SK-N-SH (cell line): Measurements from ENCODE around the gene LRRC30. TPM values are rescaled to one million over a fixed set of nuclear protein-coding genes. Genes with fewer than 3 reads are reported as not detected.

Source experiments
- CTCF ChIA-PET: fragments of 300-600, 350-600 bp; formaldehyde crosslinking; extraction: SDS; loops from one replicate; lab custom pipeline; 2021; lab: Yijun Ruan, JAX
- POLR2A ChIA-PET: fragments of 350-600 bp; sonication (Branson Sonifier 250); formaldehyde crosslinking; extraction: SDS; loops from one replicate; lab custom pipeline; 2020; ENCODE audit warnings: antibody characterized with exemption, inconsistent platforms; lab: Yijun Ruan, JAX
- DNase-seq: peaks from one replicate; pipeline ENCODE4 v3.0.0; 2012
- H2AFZ ChIP-seq: fragments of 200-600 bp; sonication (generic); 2 replicates; pipeline ENCODE4 v1.8.1; 2016; ENCODE audit warnings: antibody characterized with exemption, mild to moderate bottlenecking, low read depth
- H3F3A ChIP-seq: fragments of 200-600 bp; sonication (generic); replicated peaks from 2 replicates; pipeline ENCODE3; 2016; ENCODE audit warnings: antibody characterized with exemption, mild to moderate bottlenecking; ENCODE audit not compliant: insufficient read depth
- H3K27ac ChIP-seq, 2 experiments: fragments of 200-500 bp in 1 of 2; fragments of 200-600 bp in 1 of 2; sonication (Bioruptor generic) in 1 of 2; sonication (generic), shearing (Covaris generic) in 1 of 2; 2 replicates each; pipeline versions ENCODE4 v1.5.1 to v1.6.1; 2014 to 2016; ENCODE audit warnings: low read depth in 2 of 2, inconsistent platforms in 1 of 2, low read length in 1 of 2, mild to moderate bottlenecking in 1 of 2, mixed read lengths in 1 of 2
- H3K27me3 ChIP-seq: fragments of 200-600 bp; sonication (generic), shearing (Covaris generic); 2 replicates; pipeline ENCODE4 v1.6.1; 2016; ENCODE audit warnings: mixed run types; ENCODE audit not compliant: insufficient read depth
- H3K36me3 ChIP-seq, 2 experiments: fragments of 200-500 bp in 1 of 2; fragments of 200-600 bp in 1 of 2; sonication (Bioruptor generic) in 1 of 2; sonication (generic) in 1 of 2; replicated peaks in 1 of 2; 2 replicates each; pipeline versions ENCODE3 to v1.5.1; 2014 to 2016; ENCODE audit warnings: low read length in 1 of 2, mild to moderate bottlenecking in 1 of 2; ENCODE audit not compliant: insufficient read depth in 2 of 2, control insufficient read depth in 1 of 2
- H3K4me1 ChIP-seq, 2 experiments: fragments of 200-500 bp in 1 of 2; fragments of 200-600 bp in 1 of 2; sonication (Bioruptor generic) in 1 of 2; sonication (generic), shearing (Covaris generic) in 1 of 2; 2 replicates each; pipeline versions ENCODE4 v1.5.1 to v1.6.1; 2014 to 2016; ENCODE audit warnings: low read depth in 1 of 2, low read length in 1 of 2, mixed run types in 1 of 2; ENCODE audit not compliant: insufficient read depth in 2 of 2, control insufficient read depth in 1 of 2
- H3K4me2 ChIP-seq: fragments of 200-600 bp; sonication (generic), shearing (Covaris generic); 2 replicates; pipeline ENCODE4 v1.6.1; 2017; ENCODE audit warnings: mixed run types
- H3K4me3 ChIP-seq, 2 experiments: fragments of 200-500 bp in 1 of 2; fragments of 200-600 bp in 1 of 2; sonication (Bioruptor generic) in 1 of 2; sonication (generic), shearing (Covaris generic) in 1 of 2; 2 replicates each; pipeline versions ENCODE4 v1.5.1 to v1.8.1; 2014 to 2016; ENCODE audit warnings: low read depth in 2 of 2, inconsistent platforms in 1 of 2, low read length in 1 of 2, mild to moderate bottlenecking in 1 of 2, mixed read lengths in 1 of 2, moderate library complexity in 1 of 2
- H3K79me2 ChIP-seq: fragments of 200-600 bp; sonication (generic); 2 replicates; pipeline ENCODE4 v1.8.1; 2017; ENCODE audit warnings: mild to moderate bottlenecking; ENCODE audit not compliant: insufficient read depth
- H3K9ac ChIP-seq: fragments of 200-600 bp; sonication (generic); 2 replicates; pipeline ENCODE4 v1.6.1; 2017; ENCODE audit warnings: mixed run types
- H3K9me2 ChIP-seq: fragments of 200-600 bp; sonication (generic); 2 replicates; pipeline ENCODE4 v1.6.1; 2017; ENCODE audit warnings: mixed run types
- H3K9me3 ChIP-seq: fragments of 200-600 bp; sonication (generic); 2 replicates; pipeline ENCODE4 v1.6.1; 2017; ENCODE audit warnings: mixed run types, mild to moderate bottlenecking, moderate library complexity
- H4K20me1 ChIP-seq: fragments of 200-600 bp; sonication (generic); 2 replicates; pipeline ENCODE4 v1.6.1; 2017; ENCODE audit warnings: mild to moderate bottlenecking, mixed run types; ENCODE audit not compliant: insufficient read depth
- ELF1 ChIP-seq: IDR thresholded peaks from 2 replicates; pipeline ENCODE4 v1.4.0; 2012
- EP300 ChIP-seq, 2 experiments: IDR thresholded peaks; 2 replicates each; pipeline versions ENCODE4 v1.4.0 to v1.6.1; 2012; ENCODE audit warnings: borderline replicate concordance in 1 of 2, low read depth in 1 of 2, low read length in 1 of 2
- EZH2phosphoT487 ChIP-seq: fragments of 200-600 bp; sonication (generic); IDR thresholded peaks from 2 replicates; pipeline ENCODE4 v1.6.1; 2017; ENCODE audit warnings: low read depth, mixed run types, mild to moderate bottlenecking, antibody characterized with exemption, moderate library complexity, borderline replicate concordance
- FOSL2 ChIP-seq: IDR thresholded peaks from 2 replicates; pipeline ENCODE4 v1.4.0; 2012; ENCODE audit warnings: low read depth, mild to moderate bottlenecking, moderate library complexity, borderline replicate concordance
- FOXJ3 ChIP-seq: sonication (generic); formaldehyde crosslinking; IDR thresholded peaks from 2 replicates; pipeline ENCODE4 v1.5.1; 2020; ENCODE audit warnings: mild to moderate bottlenecking, missing genetic modification reagents
- GATA2 ChIP-seq: sonication (generic); formaldehyde crosslinking; IDR thresholded peaks from 2 replicates; pipeline ENCODE4 v1.5.0; 2020; ENCODE audit warnings: mild to moderate bottlenecking, missing genetic modification reagents
- MEF2A ChIP-seq: IDR thresholded peaks from 2 replicates; pipeline ENCODE4 v1.4.0; 2012; ENCODE audit warnings: low read depth, borderline replicate concordance
- NFIC ChIP-seq: IDR thresholded peaks from 2 replicates; pipeline ENCODE4 v1.4.0; 2012; ENCODE audit warnings: borderline replicate concordance
- NRF1 ChIP-seq: IDR thresholded peaks from 2 replicates; pipeline ENCODE4 v1.6.1; 2012; ENCODE audit warnings: low read depth, mild to moderate bottlenecking, low read length
- RXRA ChIP-seq: IDR thresholded peaks from 2 replicates; pipeline ENCODE4 v1.4.0; 2012; ENCODE audit warnings: low read depth, mild to moderate bottlenecking, borderline replicate concordance
- SIN3A ChIP-seq: IDR thresholded peaks from 2 replicates; pipeline ENCODE4 v1.6.1; 2012; ENCODE audit warnings: low read depth, mild to moderate bottlenecking, low read length, moderate library complexity, borderline replicate concordance
- SMC3 ChIP-seq: IDR thresholded peaks from 2 replicates; pipeline ENCODE4 v1.6.1; 2012; ENCODE audit warnings: low read depth, low read length, improper control_type of control experiment
- TAF1 ChIP-seq: IDR thresholded peaks from 2 replicates; pipeline ENCODE4 v1.6.1; 2012; ENCODE audit warnings: low read depth, mild to moderate bottlenecking, low read length, moderate library complexity, borderline replicate concordance
- TCF12 ChIP-seq: IDR thresholded peaks from 2 replicates; pipeline ENCODE4 v1.4.0; 2012
- TEAD4 ChIP-seq: IDR thresholded peaks from 2 replicates; pipeline ENCODE4 v1.4.0; 2012; ENCODE audit warnings: mild to moderate bottlenecking, borderline replicate concordance; ENCODE audit not compliant: insufficient read depth
- WGBS: methylation state at CpG from one replicate; pipeline ENCODE4 v1.1.6; 2017; ENCODE audit warnings: low lambda C conversion rate; 5-methylcytosine and 5-hydroxymethylcytosine counted together
- polyA plus RNA-seq, 3 experiments: library from polyadenylated mRNA; depleted of rRNA; stranded (reverse); fragments of >200 nt; gene quantifications; 2 replicates each; pipeline ENCODE4 v1.2.3, GENCODE V29; 2012
- TF ChIP-seq, protein P1 (sequence below): IDR thresholded peaks from 2 replicates; pipeline ENCODE4 v1.6.1; 2012; ENCODE audit warnings: mild to moderate bottlenecking, low read depth, low read length, moderate library complexity
- TF ChIP-seq, protein P2 (sequence below): IDR thresholded peaks from 2 replicates; pipeline ENCODE4; 2012
- TF ChIP-seq, protein P3 (sequence below): IDR thresholded peaks from 2 replicates; pipeline ENCODE4 v1.4.0; 2012; ENCODE audit warnings: low read depth, borderline replicate concordance
- TF ChIP-seq, protein P4 (sequence below): IDR thresholded peaks from 2 replicates; pipeline ENCODE4 v1.4.0; 2012; ENCODE audit warnings: low read depth

Gene LRRC30
- polyA plus RNA-seq, 1 of the 3 experiments (the other 2 are of a cell fraction): not detected

DNA sequence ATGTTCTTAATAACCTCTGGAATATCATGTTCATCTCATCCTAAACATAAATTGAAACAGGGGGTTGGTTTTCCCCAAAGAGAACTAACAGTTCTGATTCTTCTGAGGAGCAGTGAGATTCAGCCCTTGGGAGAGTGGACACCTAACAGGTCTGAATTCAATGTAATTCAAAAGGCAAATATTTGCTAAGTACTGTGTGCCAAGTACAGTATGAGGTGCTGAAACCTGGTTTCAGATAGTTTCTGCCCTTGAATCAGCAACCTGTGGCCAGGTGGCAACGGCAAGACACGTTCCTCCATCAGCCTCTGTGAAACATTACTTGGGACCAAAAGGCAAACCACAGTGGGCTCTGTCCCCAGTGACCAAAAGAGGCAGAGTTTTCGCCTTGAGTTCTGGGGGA is 1.3 kb downstream of the LRRC30 start:
- ChIA-PET CTCF (interaction anchor here (0.7 to 1.1 kb wide), 2 partner anchors 27 to 57 kb away, joined by 3 to 4 read pairs; no protein-coding TSS in a partner anchor), POLR2A (no interaction called here)
- Histone ChIP-seq H3K4me3 (no peak overlapping the region), H3K36me3 (no peaks in the 10 kb centered on the region), H4K20me1 (no peaks in the 10 kb centered on the region), H3K9ac (no peak overlapping the region), H3K79me2 (no peaks in the 10 kb centered on the region), H3K9me3 (no peaks in the 10 kb centered on the region), H3K4me2 (no peak overlapping the region), H3K27ac (no peak overlapping the region), H2AFZ (no peak overlapping the region), H3K27me3 (no peaks in the 10 kb centered on the region), H3F3A (no peaks in the 10 kb centered on the region), H3K4me1 (peaks cover 0 to 6% of the 10 kb centered on the region in 2 experiments; a peak in 2 of 4 replicates), H3K9me2 (no peaks in the 10 kb centered on the region)
- no peak for DNase-seq
- 31% methylated on average over 3 of the region's 3 CpGs for WGBS
- TF ChIP-seq TAF1: no peak
- TF ChIP-seq ELF1: no peak
- TF ChIP-seq TEAD4: no peak
- TF ChIP-seq FOXJ3 (CRISPR knock-in tag): no peak
- TF ChIP-seq GATA2 (CRISPR knock-in tag): no peak
- no peak for TF ChIP-seq SMC3
- TF ChIP-seq, protein P1, sequence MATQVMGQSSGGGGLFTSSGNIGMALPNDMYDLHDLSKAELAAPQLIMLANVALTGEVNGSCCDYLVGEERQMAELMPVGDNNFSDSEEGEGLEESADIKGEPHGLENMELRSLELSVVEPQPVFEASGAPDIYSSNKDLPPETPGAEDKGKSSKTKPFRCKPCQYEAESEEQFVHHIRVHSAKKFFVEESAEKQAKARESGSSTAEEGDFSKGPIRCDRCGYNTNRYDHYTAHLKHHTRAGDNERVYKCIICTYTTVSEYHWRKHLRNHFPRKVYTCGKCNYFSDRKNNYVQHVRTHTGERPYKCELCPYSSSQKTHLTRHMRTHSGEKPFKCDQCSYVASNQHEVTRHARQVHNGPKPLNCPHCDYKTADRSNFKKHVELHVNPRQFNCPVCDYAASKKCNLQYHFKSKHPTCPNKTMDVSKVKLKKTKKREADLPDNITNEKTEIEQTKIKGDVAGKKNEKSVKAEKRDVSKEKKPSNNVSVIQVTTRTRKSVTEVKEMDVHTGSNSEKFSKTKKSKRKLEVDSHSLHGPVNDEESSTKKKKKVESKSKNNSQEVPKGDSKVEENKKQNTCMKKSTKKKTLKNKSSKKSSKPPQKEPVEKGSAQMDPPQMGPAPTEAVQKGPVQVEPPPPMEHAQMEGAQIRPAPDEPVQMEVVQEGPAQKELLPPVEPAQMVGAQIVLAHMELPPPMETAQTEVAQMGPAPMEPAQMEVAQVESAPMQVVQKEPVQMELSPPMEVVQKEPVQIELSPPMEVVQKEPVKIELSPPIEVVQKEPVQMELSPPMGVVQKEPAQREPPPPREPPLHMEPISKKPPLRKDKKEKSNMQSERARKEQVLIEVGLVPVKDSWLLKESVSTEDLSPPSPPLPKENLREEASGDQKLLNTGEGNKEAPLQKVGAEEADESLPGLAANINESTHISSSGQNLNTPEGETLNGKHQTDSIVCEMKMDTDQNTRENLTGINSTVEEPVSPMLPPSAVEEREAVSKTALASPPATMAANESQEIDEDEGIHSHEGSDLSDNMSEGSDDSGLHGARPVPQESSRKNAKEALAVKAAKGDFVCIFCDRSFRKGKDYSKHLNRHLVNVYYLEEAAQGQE: no peak
- no peak for TF ChIP-seq TCF12
- no peak for TF ChIP-seq EZH2phosphoT487
- TF ChIP-seq, protein P2, sequence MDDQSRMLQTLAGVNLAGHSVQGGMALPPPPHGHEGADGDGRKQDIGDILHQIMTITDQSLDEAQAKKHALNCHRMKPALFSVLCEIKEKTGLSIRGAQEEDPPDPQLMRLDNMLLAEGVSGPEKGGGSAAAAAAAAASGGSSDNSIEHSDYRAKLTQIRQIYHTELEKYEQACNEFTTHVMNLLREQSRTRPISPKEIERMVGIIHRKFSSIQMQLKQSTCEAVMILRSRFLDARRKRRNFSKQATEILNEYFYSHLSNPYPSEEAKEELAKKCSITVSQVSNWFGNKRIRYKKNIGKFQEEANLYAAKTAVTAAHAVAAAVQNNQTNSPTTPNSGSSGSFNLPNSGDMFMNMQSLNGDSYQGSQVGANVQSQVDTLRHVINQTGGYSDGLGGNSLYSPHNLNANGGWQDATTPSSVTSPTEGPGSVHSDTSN: no peak
- TF ChIP-seq EP300 (IDR thresholded peaks at IDR 0.05; ENCODE audit: borderline replicate concordance in 1 of 2, low read depth in 1 of 2, low read length in 1 of 2): no peak
- TF ChIP-seq FOSL2: no peak
- TF ChIP-seq RXRA: no peak
- no peak for TF ChIP-seq NFIC
- TF ChIP-seq SIN3A: no peak
- TF ChIP-seq, protein P3, sequence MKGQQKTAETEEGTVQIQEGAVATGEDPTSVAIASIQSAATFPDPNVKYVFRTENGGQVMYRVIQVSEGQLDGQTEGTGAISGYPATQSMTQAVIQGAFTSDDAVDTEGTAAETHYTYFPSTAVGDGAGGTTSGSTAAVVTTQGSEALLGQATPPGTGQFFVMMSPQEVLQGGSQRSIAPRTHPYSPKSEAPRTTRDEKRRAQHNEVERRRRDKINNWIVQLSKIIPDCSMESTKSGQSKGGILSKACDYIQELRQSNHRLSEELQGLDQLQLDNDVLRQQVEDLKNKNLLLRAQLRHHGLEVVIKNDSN: no peak
- TF ChIP-seq MEF2A: no peak
- TF ChIP-seq, protein P4, sequence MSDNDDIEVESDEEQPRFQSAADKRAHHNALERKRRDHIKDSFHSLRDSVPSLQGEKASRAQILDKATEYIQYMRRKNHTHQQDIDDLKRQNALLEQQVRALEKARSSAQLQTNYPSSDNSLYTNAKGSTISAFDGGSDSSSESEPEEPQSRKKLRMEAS: no peak
- TF ChIP-seq NRF1: no peak
